Erythroblast (primary cell): ENCODE results near the gene CCDC57.

Experiments
- DNase-seq, 2 experiments: peaks; one replicate each; lab custom pipeline; 2025; lab: John Stamatoyannopoulos, UW
- GATA1 ChIP-seq: IDR thresholded peaks from 2 replicates; pipeline ENCODE4 v1.6.1; 2011; ENCODE audit warnings: low read depth, mild to moderate bottlenecking, control low read depth, low read length, moderate library complexity
- POLR2A ChIP-seq: IDR thresholded peaks from 2 replicates; pipeline ENCODE4 v1.6.1; 2011; ENCODE audit warnings: mild to moderate bottlenecking, low read length

The CCDC57 gene

DNA sequence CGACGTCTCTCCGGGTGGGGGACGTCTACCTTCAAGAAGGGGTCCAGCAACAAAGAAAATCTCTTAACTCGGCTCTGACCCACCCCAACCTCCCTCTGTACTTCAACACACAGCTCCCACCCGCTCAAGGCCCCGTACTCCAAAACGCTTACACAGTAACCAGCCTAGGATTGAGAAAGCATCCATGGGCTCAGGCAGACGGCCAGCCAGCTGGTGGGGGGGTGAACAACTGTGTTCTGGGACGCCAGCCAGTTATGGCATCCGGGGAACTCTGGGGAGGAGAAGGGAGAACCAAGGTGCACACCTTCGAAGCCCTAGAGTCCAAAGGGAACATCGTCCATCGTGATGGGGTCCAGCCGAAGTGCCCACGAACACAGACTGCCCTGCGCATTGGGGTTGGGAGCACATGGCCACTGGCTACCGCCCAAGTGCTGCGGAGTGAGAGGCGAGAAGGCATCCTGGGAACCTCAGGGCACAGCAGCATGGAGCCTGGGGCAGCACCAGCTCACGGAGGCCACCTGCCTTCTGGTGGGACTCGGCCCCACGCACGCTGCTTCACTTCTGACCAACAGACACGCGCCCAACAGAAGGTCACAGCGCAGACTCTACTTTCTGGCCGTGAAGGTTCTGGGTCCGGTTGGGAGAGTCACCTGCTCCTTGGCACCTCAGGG is 30.5 kb upstream of the CCDC57 start:
- DNase-seq: no peak
- TF ChIP-seq POLR2A (peak; percentile 6), GATA1 (no peak)

DNA sequence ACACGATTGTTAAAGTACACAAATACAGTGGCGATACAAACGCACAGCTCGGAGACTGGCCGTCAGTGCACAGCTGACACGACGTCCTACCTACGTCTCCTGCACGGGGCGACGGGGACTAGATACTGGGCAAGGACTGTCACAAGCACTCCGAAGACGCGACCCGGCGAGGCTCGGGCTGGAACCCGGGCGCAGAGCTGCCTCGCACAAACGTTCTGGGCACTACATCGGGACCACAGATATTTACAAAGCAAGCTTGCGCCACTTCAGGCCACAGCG is 30.0 kb upstream of the CCDC57 start:
- TF ChIP-seq GATA1 (no peak), POLR2A (no peak)
- DNase-seq: no peak

DNA sequence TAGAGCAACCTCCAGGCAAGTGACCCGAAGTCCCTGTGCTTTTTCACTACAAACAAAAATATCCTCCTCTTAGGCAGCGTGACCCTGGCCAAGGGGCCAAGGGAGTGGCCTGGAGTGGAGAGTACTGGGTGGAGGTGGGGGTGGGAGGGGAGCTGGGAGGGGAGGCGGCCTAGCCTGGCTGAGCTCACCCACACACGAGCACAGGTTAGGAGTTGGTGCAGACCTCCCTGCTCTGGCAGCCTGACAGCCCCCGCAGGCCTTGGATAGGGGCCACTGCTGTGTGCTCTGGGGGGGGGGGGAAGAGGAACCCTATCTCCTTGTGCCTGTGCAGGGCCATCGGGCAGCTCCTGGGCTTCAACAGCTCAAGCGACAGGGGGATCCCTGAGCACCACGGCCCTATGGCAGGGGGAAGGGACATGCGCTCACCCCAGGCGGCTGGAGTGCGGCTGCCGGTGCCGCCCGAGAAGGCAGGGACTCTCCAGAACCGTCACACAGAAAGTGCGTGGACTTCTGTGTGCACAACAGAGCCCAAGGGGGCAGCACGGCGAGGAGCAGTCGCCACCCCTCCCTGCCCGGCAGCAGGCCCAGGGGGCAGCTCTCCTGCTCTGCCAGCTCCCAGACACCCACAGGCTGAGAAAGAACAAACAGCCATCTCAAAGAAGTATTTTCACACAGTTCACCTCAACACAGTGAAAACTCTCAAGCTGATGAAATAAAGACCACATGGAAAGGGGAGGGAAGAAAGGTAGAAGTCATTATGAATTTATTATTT is 29.5 kb upstream of the CCDC57 start:
- peak; percentile 63 to 68 for DNase-seq
- TF ChIP-seq GATA1 (no peak), POLR2A (no peak)

DNA sequence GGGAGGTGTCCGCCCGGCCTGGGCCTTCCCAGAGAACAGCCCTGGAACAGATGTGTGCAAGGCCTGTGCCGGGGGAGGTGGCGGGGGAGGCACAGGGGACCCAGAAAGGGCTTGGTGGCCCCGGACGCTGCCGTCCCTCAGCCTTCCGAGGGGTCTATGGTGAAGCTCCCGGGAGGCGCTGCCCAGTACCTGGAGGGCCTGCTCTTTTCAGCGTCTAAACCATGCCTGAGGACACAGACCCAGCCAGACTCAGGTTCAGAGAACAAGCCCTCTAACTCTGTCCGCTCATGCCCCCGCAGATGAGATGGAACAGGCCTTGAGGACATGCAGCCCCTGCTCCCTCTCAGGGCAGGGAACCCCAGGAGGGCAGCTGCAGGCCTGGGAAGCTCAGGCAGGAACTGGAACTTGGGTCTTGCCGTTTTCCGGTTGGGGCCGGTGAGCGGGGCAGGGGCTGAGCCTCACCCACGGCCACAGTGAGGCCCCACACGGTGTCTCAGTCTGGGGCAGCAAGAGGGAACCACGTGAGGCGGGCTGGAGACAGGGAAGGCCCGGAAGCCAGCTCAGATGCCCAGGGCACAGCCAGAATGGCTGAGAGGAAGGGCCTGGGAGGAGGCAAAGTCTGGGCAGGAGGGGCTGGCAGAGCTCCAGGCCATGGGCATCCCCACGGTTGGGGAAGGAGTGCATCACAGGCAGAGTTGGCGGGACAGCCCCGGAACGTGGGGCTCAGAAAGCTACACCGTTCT is 28.7 kb upstream of the CCDC57 start:
- no peak for TF ChIP-seq GATA1
- peak; percentile 16 for TF ChIP-seq POLR2A
- DNase-seq: no peak

DNA sequence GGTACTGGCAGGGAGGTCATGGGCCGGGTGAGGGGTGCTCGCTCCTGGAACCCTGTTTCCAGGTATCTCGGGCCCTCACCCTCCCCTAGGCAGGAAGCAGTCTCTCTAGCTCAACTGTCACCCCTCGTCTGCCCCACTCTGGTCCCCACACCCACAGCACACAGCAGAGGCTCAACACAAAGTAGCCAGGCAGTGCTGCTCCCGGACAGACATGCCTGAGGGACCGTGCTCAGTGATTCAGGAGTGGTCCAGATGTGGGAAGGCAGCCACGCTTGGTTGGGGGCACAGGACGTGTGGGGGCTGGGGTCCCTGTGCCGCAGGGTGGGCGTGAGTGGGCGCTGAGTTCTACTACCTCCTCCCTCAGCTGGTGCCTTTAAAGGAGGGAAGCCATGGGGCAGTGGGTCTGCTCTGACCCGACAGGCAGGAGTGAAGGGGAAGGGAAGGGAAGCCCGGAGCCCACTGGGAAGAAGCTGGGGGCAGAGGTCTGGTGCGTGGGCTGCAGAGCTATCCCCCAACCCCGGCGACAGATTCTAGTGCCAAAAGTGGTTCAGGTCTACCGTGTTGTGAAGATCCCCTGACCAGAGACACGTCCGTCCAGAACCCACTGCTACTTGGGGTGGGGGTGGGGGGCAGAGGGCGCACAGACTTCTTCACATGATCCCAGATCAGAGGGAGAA is 28.0 kb upstream of the CCDC57 start:
- DNase-seq: no peak
- TF ChIP-seq GATA1: no peak
- TF ChIP-seq POLR2A: no peak

DNA sequence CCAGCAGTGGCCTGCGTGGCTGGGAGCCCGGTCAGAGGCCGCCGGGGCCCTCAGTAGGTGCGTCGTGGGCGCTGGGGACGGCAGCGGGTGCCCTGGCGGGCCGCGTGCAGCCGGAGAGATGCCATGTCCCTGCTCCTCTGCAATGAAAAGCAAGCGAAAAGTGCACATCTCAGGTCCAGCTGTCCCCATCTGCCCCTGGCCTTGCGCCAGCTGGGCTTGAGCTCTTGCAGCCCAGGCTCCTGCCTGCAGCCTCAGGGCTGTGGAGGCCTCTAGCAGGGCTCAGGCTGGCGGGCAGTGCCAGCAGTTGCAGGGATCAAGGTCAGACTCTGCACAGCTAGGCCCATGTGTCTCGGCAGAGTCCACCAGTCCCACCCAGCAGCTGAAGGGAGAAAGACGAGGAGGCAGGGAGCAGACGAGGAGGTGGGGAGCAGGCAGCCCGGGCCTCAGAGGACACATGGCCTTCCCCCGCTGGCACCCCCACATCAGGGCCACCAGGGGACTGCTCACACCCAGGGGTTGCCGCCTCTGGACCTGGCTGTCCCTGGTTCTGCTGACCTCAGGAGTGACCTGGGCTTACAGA is 27.4 kb upstream of the CCDC57 start:
- TF ChIP-seq GATA1: no peak
- no peak for TF ChIP-seq POLR2A
- DNase-seq: no peak

DNA sequence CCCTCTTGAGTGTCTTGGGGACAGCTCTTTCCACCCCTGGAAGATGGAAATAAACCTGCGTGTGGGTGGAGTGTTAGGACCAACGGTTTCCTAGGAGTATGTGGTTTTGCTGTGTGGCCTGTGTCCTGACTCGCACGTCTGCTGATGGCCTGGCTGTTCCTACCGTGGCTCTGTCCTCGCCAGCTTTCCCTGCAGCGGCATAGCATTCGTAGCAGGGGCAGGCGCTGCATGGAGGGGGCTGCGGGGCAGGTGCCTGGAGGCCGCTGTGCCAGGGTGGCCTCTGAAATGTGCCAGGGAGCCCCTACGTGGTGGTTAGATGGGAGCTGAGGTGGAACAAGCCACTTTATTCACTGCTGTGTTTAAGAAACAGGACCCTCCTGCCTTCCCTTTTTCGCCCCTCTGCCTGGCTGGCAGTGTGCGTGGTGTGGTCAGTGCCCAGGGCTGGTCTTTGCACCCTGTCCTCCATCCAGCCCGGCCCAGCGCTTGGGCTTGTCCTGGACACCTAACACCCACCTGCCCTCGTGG is 26.8 kb upstream of the CCDC57 start:
- TF ChIP-seq POLR2A (no peak), GATA1 (no peak)
- no peak for DNase-seq

DNA sequence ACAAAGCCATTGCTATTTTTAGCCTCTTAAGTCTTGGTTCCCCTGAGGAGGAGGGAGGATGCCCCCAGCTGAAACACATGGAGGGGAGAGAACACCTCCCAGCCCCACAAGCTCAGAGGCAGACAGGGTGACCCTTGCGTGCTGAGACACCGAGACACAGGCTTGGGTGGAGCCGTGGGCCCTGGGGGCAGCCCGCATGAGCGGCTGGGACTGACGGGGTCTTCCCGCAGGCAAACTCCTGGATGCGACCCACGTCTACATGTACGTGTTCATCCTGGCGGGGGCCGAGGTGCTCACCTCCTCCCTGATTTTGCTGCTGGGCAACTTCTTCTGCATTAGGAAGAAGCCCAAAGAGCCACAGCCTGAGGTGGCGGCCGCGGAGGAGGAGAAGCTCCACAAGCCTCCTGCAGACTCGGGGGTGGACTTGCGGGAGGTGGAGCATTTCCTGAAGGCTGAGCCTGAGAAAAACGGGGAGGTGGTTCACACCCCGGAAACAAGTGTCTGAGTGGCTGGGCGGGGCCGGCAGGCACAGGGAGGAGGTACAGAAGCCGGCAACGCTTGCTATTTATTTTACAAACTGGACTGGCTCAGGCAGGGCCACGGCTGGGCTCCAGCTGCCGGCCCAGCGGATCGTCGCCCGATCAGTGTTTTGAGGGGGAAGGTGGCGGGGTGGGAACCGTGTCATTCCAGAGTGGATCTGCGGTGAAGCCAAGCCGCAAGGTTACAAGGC is 26.0 kb upstream of the CCDC57 start:
- no peak for TF ChIP-seq POLR2A
- DNase-seq: peak; percentile 37 to 46

DNA sequence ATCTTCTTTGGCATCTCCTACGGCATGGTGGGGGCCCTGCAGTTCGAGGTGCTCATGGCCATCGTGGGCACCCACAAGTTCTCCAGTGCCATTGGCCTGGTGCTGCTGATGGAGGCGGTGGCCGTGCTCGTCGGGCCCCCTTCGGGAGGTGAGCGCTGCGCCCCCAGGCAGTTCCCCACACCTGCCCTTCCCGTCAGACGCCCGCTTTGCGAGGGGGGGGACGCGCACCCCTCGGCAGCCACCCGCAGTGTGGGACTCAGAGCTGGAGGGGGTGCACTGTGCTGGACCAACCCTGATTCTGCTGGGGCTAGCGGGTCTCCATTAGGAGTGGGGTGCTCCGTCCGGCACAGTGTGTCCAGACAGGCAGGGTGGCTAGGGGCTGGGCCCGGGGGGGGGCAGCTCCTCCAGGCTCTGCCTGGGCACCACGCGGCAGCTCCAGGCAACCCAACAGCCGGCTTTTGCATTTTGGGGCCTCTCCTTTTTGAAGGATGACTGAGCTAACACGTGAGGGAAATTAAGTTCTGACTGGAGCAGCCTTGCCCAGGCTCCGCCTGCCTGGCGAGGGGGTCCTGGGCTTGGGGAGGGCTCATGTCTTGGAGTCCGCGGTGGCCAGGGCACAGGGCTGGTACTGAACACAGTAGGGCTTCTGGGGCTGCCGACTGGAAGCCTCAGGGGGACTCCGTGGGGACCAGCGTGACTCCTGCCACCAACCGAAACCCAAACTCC is 25.3 kb upstream of the CCDC57 start:
- DNase-seq: no peak
- TF ChIP-seq GATA1 (no peak), POLR2A (no peak)

DNA sequence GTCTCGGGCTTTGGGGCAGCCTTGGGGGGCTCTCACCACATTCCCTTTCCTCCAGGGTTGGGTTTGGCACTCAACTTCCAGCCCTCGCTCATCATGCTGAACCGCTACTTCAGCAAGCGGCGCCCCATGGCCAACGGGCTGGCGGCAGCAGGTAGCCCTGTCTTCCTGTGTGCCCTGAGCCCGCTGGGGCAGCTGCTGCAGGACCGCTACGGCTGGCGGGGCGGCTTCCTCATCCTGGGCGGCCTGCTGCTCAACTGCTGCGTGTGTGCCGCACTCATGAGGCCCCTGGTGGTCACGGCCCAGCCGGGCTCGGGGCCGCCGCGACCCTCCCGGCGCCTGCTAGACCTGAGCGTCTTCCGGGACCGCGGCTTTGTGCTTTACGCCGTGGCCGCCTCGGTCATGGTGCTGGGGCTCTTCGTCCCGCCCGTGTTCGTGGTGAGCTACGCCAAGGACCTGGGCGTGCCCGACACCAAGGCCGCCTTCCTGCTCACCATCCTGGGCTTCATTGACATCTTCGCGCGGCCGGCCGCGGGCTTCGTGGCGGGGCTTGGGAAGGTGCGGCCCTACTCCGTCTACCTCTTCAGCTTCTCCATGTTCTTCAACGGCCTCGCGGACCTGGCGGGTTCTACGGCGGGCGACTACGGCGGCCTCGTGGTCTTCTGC is 24.6 kb upstream of the CCDC57 start:
- TF ChIP-seq POLR2A (no peak), GATA1 (no peak)
- no peak for DNase-seq

DNA sequence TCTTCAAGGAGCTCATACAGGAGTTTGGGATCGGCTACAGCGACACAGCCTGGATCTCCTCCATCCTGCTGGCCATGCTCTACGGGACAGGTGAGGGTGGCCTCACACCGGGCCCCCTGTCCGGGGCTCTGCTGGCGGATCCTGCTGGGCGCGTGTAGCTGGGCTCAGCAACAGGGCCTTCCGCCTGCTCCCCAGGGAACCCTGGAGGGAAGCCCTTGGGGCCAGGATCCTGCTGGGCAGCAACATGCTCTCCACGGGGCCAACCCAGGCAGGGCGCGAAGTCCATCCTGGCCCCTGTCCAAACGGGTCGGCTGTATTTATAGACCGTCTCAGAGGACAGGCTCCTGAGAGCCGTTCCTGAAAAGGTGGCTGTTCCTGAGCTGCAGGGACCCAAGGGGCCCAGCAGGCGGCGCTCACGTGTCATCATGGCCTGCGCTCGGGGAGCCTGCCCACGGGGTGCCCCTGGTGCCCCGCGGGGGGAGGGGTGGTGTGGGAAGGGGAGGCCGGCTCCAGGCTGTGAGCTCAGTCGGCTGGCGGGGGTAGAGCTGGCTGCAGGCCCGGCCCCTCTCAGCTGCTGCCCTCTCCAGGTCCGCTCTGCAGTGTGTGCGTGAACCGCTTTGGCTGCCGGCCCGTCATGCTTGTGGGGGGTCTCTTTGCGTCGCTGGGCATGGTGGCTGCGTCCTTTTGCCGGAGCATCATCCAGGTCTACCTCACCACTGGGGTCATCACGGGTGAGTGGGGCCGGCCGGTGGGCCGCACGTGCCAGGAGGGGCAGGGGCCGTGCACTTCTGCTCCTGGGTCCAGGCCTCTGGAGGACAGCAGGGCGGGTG is 23.7 kb upstream of the CCDC57 start:
- peak; percentile 62 to 79 for DNase-seq
- TF ChIP-seq POLR2A (no peak), GATA1 (no peak)

DNA sequence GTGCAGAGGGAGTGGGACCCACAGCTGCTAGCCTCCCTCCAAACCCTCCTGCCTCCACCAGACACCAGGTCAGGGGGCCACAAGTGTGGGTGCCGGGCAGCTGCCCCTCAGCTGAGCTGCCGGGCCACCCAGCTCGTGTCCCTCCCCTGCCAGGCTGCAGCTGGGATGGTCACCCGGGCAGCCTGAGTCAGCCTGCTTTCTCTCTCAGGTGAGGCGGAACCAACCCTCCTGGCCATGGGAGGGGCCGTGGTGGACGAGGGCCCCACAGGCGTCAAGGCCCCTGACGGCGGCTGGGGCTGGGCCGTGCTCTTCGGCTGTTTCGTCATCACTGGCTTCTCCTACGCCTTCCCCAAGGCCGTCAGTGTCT is 23.1 kb upstream of the CCDC57 start:
- no peak for DNase-seq
- no peak for TF ChIP-seq GATA1
- TF ChIP-seq POLR2A: no peak
